ENCODE results near the gene DTD2. TPM values are rescaled to one million over a fixed set of nuclear protein-coding genes. Genes with fewer than 3 reads are reported as not detected.
A peak's percentile ranks its signal among the peaks of the same experiment; 100 is the strongest.

Gene DTD2
- total and polyA plus RNA-seq, 2 donors (not counting 1 experiment from before 2014, with no cell fraction given), result 11.9 to 14.1 TPM

- Mint-ChIP-seq H3K27ac (peak overlapping the region; percentile 20), H3K4me1 (peaks cover 24% of the 10 kb centered on the region), H3K9me3 (ENCODE audit: insufficient read depth) (no peaks in the 10 kb centered on the region), H3K27me3 (no peaks in the 10 kb centered on the region), H3K4me3 (no peak overlapping the region)
- ChIA-PET CTCF (no interaction called here), POLR2A (no interaction called here)
- Histone ChIP-seq H3K4me1 (ENCODE audit: control insufficient read depth in 2 of 2, insufficient read depth in 2 of 2, low read length in 2 of 2) (peaks cover 8 to 13% of the 10 kb centered on the region in 2 donors), H4K20me1 (ENCODE audit: control insufficient read depth, insufficient read depth, low read length, poor library complexity, severe bottlenecking) (no peaks in the 10 kb centered on the region), H3K4me3 (ENCODE audit: control extremely low read depth in 1 of 5, extremely low read depth in 1 of 5, insufficient read depth in 1 of 5, low read depth in 2 of 5, low read length in 4 of 5) (no peak overlapping the region), H3K27ac (ENCODE audit: low read length in 2 of 2) (no peak overlapping the region), H3K27me3 (replicated peaks in 1 of 4; ENCODE audit: control extremely low read depth in 1 of 4, control insufficient read depth in 3 of 4, insufficient read depth in 4 of 4, low read length in 3 of 4) (no peaks in the 10 kb centered on the region), H3K9ac (ENCODE audit: low read length) (no peak overlapping the region), H3K79me2 (ENCODE audit: control insufficient read depth, insufficient read depth, low read length) (peaks cover 9% of the 10 kb centered on the region), H2AFZ (ENCODE audit: insufficient read depth, low read depth, low read length, poor library complexity, severe bottlenecking) (peak overlapping the region; percentile 53), H3K36me3 (replicated peaks in 1 of 2; ENCODE audit: control extremely low read depth in 1 of 2, control insufficient read depth in 1 of 2, extremely low read depth in 1 of 2, insufficient read depth in 2 of 2, low read length in 1 of 2) (no peaks in the 10 kb centered on the region), H3K9me3 (ENCODE audit: control extremely low read depth in 1 of 3, control insufficient read depth in 2 of 3, insufficient read depth in 1 of 3, low read length in 2 of 3) (no peaks in the 10 kb centered on the region), H3K4me2 (replicated peaks; ENCODE audit: low read depth, low read length, poor library complexity, severe bottlenecking) (peak overlapping the region; percentile 22)
- TF ChIP-seq CTCF (IDR thresholded peaks at IDR 0.05) (no peak), EZH2 (IDR thresholded peaks at IDR 0.05; ENCODE audit: borderline replicate concordance, insufficient read depth, low read depth, low read length, poor library complexity, severe bottlenecking) (no peak)
- ATAC-seq (ENCODE audit: low read depth), result no peak
- intact Hi-C loops (cut with micrococcal nuclease), result no loop called here
- WGBS (ENCODE audit: insufficient coverage), result 78% methylated on average over 2 of the region's 3 CpGs
- no peak for DNase-seq
Observed at GRCh38 chr14:31461545-31461944, 4.2 kb upstream of the DTD2 start.

Data from B cell (primary cell).